Measurements from ENCODE around the gene ZBTB18. TPM values are rescaled to one million over a fixed set of nuclear protein-coding genes. Genes with fewer than 3 reads are reported as not detected.
A peak's percentile ranks its signal among the peaks of the same experiment; 100 is the strongest.

Gene ZBTB18
- total RNA-seq, 1 donor from 2014 or later = 16.7 TPM

GRCh38 chr1:244100704-244101453, 49.8 kb downstream of the ZBTB18 start:
- Mint-ChIP-seq H3K27me3 (peaks cover 30% of the 10 kb centered on the region), H3K4me3 (peak overlapping the region; percentile 55), H3K36me3 (no peaks in the 10 kb centered on the region), H3K9me3 (no peaks in the 10 kb centered on the region), H3K4me1 (ENCODE audit: unreplicated experiment) (peaks cover 33% of the 10 kb centered on the region), H3K27ac (no peak overlapping the region)
- TF ChIP-seq CTCF (conservative IDR thresholded peaks at IDR 0.05) = no peak
- no peak for DNase-seq (ENCODE audit: extremely low spot score, unreplicated experiment)

GRCh38 chr1:244102046-244102445, 51.0 kb downstream of the ZBTB18 start:
- Mint-ChIP-seq H3K4me3 (no peak overlapping the region), H3K4me1 (ENCODE audit: unreplicated experiment) (peaks cover 38% of the 10 kb centered on the region), H3K36me3 (no peaks in the 10 kb centered on the region), H3K9me3 (no peaks in the 10 kb centered on the region), H3K27ac (no peak overlapping the region), H3K27me3 (peaks cover 27% of the 10 kb centered on the region)
- TF ChIP-seq CTCF (conservative IDR thresholded peaks at IDR 0.05) = no peak
- no peak for DNase-seq (ENCODE audit: extremely low spot score, unreplicated experiment)

- peaks cover 26% of the 10 kb centered on the region for H3K27me3 Mint-ChIP-seq
- H3K27ac Mint-ChIP-seq = no peak overlapping the region
- TF ChIP-seq CTCF (conservative IDR thresholded peaks at IDR 0.05) = no peak
- no peak for DNase-seq (ENCODE audit: extremely low spot score, unreplicated experiment)
- peaks cover 36% of the 10 kb centered on the region for H3K4me1 Mint-ChIP-seq (ENCODE audit: unreplicated experiment)
- no peaks in the 10 kb centered on the region for H3K36me3 Mint-ChIP-seq
- no peak overlapping the region for H3K4me3 Mint-ChIP-seq
- H3K9me3 Mint-ChIP-seq = no peaks in the 10 kb centered on the region
Measured at GRCh38 chr1:244102468-244102867, 51.4 kb downstream of the ZBTB18 start.

- H3K27me3 Mint-ChIP-seq = peaks cover 20% of the 10 kb centered on the region
- no peak overlapping the region for H3K27ac Mint-ChIP-seq
- no peak overlapping the region for H3K4me3 Mint-ChIP-seq
- no peak for DNase-seq (ENCODE audit: extremely low spot score, unreplicated experiment)
- no peaks in the 10 kb centered on the region for H3K9me3 Mint-ChIP-seq
- H3K4me1 Mint-ChIP-seq (ENCODE audit: unreplicated experiment) = peaks cover 32% of the 10 kb centered on the region
- no peak for TF ChIP-seq CTCF (conservative IDR thresholded peaks at IDR 0.05)
- H3K36me3 Mint-ChIP-seq = no peaks in the 10 kb centered on the region
Measured at GRCh38 chr1:244104309-244105060, 53.4 kb downstream of the ZBTB18 start.

- Mint-ChIP-seq H3K4me3 (no peak overlapping the region), H3K4me1 (ENCODE audit: unreplicated experiment) (peaks cover 25% of the 10 kb centered on the region), H3K36me3 (no peaks in the 10 kb centered on the region), H3K27ac (no peak overlapping the region), H3K27me3 (peaks cover 14% of the 10 kb centered on the region), H3K9me3 (no peaks in the 10 kb centered on the region)
- no peak for DNase-seq (ENCODE audit: extremely low spot score, unreplicated experiment)
- no peak for TF ChIP-seq CTCF (conservative IDR thresholded peaks at IDR 0.05)
Measured at GRCh38 chr1:244106176-244106575, 55.1 kb downstream of the ZBTB18 start.

Other genes starting within 250 kb of the ZBTB18 start
- 17.4 and 29.9 TPM in 2 replicates for gene AKT3, start 201.0 kb upstream of the ZBTB18 start, total RNA-seq (ENCODE audit: low replicate concordance)

Data from type B pancreatic cell (in vitro differentiated cells).